Stimulated activated CD4-positive, alpha-beta T cell treated with anti-CD3 and anti-CD28 coated beads, Interleukin-15, amount 100 ng/mL, for 24 hours (primary cell): Measurements from ENCODE around the gene CSNK1G2.
"Not testable (repeated sequence)": the region's sequence is repeated elsewhere in the genome, so short reads cannot be mapped to it uniquely, and the experiment has no call there.

Experiments
- DNase-seq: peaks from one replicate; pipeline ENCODE4 v3.0.0-alpha.2; 2020

Gene CSNK1G2

GRCh38 chr19:1970003-1970805 lies 29.2 kb downstream of the CSNK1G2 start:
- no peak for DNase-seq

- DNase-seq: no peak
These were observed 30.0 kb downstream of the CSNK1G2 start for GRCh38 chr19:1970806-1971502.

DNA sequence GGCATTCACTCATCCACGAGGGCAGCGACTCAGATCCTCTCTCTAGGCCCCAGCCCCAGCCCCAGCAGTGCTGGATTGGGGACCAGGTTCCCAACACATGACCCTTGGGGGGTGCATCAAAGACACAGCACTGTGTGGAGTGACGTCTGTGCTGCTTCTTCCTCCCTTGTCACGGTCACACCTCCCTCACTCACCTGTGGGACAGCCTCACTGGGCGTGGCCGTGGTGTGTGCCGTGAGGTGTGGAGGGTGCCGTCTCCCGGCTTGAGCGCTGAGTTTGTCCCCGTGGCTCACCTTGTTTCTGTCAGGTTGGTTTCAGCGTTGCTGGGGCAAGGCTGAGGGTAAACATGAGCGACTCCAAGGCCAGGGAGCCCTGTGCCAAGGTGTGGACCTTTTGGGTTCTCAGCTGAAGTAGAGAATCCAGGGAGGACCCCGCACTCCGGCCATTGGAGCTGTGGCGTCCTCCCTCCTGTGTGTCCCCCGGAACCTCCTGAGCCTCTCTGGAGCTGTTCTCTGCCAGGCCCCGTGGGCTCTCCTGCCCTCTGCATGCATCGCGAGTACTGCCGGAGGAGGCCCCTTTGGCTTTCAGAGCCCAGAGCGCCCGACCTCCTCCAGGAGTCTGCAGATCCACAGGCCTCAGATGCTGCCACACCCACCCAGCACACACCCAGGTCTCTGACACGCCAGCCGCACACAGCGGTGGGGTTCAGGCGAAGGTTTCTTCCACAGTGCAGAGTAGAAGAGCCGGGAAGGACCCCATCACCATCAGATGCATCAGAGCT lies 33.6 kb downstream of the CSNK1G2 start:
- DNase-seq: no peak

DNA sequence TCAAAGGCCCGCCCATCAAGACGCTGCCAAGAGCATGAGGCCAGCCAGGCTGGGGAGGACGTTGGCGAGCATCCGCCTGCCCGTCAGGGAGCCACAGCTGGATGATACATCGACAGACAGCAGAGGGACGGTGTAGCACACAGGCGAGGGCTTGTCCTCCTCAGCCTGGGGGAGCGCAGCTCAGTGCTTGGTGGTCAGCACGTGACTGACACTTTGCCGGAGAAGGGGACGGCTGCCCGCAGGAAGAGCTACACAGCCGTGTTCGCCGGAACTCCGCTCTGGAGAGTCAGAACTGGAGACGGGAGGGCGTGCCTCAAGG lies 34.1 kb downstream of the CSNK1G2 start:
- DNase-seq: no peak

GRCh38 chr19:1977120-1977519 lies 36.1 kb downstream of the CSNK1G2 start:
- no peak for DNase-seq

DNA sequence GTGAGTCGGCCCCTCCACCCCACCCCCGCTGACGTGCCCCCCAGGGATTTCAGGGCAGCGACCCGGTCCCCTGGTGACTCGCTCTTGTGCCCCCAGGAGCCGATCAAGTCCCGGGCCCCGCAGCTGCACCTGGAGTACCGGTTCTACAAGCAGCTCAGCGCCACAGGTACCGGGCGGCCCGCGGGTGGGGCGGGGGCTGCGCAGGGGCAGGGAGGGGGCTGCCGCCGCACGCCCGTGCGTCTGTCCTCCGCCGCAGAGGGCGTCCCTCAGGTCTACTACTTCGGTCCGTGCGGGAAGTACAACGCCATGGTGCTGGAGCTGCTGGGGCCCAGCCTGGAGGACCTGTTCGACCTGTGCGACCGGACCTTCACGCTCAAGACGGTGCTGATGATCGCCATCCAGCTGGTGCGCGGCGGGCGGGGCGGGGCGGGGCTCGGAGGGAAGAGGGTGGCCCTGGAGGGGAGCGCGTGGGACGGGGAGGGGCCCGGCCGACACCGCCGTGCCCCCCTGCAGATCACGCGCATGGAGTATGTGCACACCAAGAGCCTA lies 37.4 kb downstream of the CSNK1G2 start:
- DNase-seq: no peak

DNA sequence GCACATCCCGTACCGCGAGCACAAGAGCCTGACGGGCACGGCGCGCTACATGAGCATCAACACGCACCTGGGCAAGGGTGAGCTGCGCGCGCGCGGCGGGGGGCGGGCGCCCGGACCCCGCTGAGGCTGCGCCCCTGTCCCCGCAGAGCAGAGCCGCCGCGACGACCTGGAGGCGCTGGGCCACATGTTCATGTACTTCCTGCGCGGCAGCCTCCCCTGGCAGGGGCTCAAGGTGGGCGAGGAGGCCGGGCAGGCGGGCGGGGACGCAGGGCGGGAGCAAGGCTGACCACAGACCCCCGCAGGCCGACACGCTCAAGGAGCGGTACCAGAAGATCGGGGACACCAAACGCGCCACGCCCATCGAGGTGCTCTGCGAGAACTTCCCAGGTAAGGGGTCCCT lies 38.0 kb downstream of the CSNK1G2 start:
- no peak for DNase-seq

DNA sequence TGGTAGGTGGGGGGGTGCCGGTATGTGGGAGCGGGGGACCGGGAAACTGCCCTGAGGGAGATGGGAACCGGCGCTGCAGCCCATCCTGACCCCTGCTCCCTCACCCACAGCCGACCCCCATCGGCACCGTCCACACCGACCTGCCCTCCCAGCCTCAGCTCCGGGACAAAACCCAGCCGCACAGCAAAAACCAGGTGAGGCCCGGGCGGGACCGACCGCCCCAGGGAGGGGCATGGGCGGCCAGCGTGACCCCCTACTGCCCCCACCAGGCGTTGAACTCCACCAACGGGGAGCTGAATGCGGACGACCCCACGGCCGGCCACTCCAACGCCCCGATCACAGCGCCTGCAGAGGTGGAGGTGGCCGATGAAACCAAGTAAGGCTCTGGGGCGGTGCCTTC lies 38.7 kb downstream of the CSNK1G2 start:
- no peak for DNase-seq

DNA sequence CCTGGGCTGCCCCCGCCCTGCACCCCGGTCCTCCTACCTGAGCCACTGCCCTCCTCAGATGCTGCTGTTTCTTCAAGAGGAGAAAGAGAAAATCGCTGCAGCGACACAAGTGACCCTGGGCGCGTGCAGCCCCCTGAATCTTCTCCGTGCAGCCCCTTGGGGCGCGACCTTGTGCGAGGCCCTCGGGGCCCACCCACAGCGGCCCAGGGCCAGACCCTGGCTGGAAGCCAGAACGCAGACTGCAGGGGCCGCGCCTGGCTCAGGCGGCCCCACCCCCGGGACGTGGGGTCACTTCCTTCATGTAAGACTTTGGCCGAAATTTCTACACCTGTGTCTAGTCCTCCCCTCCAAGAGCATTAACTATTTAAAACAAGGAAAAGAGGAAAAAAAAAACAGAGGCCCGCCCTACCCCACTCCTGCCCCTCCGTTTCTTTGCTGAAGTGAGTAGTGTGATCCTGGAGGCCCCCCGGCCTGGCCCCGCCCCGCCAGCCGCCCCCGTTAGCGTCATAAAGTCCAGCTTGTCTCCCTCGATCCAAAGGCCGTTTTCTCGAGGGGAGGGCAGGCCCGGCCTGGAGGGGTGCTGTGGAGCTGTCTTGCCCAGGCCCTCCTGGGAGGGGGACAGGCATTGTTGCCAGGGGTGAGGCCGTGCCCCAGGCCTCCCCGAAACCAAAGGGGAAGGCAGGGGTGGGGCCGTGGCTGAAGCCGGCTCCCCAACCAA lies 39.3 kb downstream of the CSNK1G2 start:
- no peak for DNase-seq

- no peak for DNase-seq
These were observed 39.8 kb downstream of the CSNK1G2 start for GRCh38 chr19:1980809-1981181.

- no peak for DNase-seq
These were observed 40.3 kb downstream of the CSNK1G2 start for GRCh38 chr19:1981253-1981652.

GRCh38 chr19:1984357-1984756 lies 43.4 kb downstream of the CSNK1G2 start:
- no peak for DNase-seq

DNA sequence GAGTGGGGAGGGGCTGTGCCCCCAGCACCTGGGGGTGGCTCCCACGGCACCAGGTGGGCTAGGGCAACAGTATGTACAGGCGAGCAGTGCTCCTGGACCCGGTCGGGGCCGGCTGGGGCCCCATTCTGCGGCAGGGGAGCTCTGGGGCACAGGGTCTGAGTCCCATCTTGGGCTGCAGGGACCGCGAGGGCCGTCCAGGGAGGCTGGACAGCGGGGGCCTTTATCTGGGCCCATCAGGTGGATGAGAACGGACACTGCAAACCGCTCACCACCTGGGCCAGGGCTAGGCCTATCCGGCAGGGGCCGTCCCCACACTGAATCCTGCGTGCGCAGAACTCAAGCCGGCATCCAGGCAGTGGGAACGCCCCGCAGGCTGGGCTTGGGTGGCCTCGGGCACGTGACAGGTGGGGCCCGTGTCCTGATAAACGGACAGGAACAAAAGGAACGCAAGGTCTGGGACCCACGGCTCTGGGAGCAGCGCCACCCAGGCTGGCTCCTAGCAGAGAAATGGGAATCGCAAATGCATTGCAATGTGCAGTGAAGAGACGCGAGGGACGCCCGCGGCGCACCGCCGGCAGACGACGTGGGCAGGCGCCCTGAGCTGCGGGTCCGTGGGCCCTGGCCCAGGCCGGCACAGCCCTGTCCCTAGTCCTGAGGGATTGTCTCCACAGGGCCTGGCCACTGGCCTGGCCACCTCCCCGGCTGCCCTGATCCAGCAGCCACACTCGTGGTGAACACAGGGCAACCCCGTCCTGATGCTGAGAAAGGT lies 44.8 kb downstream of the CSNK1G2 start:
- DNase-seq: no peak

- no peak for DNase-seq
These were observed 45.6 kb downstream of the CSNK1G2 start for GRCh38 chr19:1986357-1987162.

- no peak for DNase-seq
These were observed 46.5 kb downstream of the CSNK1G2 start for GRCh38 chr19:1987197-1988187.

GRCh38 chr19:1988464-1988863 lies 47.5 kb downstream of the CSNK1G2 start:
- DNase-seq: not testable (repeated sequence)

DNA sequence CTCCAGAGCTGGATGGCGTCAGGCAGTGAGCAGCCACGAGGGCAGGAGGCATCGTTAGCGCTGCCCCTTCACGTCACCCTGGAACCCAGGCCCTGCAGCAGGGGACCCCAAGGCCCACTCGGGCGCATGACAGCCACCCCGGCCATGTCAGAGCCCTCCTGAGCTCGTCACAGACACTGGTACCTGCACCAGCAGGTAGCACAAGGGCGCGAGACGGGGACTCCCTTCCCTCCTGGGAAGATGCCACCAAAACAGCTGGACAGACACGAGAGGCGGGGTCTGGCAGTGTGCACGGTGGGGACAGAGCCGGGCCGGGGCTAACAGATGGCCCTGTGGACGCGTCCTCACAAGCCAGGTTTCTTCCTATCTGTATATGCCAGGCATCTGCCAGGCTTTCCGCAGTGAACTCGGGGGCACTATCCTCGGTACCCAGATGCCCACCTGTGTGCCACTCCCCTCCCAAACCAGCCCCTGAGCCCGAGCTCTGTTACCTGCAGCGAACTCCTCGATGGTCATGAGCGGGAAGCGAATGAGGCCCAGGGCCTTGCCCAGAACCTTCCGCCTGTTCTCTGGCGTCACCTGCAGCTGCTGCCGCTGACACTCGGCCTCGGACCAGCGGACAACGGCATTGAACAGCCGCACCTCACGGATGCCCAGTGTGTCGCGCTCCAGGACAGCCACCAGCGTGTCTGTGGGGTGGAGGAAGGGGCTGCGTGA lies 48.7 kb downstream of the CSNK1G2 start:
- DNase-seq: no peak

GRCh38 chr19:1990230-1991017 lies 49.5 kb downstream of the CSNK1G2 start:
- DNase-seq: no peak
